CD4-positive, alpha-beta T cell treated with Interferon gamma for 1 hour (primary cell): Measurements from ENCODE around the gene ORAI1.
"Not testable (repeated sequence)": the region's sequence is repeated elsewhere in the genome, so short reads cannot be mapped to it uniquely, and the experiment has no call there.

ENCODE experiments used
- DNase-seq: peaks from one replicate; pipeline ENCODE4 v3.0.0-alpha.2; 2020

ORAI1 gene

DNA sequence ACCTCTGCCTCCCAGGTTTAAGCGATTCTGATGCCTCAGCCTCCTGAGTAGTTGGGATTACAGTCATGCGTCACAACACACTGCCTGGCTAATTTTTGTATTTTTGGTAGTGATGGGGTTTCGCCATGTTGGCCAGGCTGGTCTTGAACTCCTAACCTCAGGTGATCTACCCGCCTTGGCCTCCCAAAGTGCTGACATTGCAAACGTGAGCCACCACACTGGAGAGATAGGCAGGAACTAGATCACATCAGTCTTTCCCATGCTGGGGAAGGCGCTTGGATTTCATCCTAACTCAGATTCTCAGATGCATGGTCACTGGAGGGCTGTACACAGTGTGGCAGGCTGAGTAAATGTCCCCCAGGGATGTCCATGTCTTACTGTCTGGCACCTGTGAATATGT, 18.0 kb upstream of the ORAI1 start:
- no peak for DNase-seq

- no peak for DNase-seq
Measured at GRCh38 chr12:121610239-121611149, 15.8 kb upstream of the ORAI1 start.

DNA sequence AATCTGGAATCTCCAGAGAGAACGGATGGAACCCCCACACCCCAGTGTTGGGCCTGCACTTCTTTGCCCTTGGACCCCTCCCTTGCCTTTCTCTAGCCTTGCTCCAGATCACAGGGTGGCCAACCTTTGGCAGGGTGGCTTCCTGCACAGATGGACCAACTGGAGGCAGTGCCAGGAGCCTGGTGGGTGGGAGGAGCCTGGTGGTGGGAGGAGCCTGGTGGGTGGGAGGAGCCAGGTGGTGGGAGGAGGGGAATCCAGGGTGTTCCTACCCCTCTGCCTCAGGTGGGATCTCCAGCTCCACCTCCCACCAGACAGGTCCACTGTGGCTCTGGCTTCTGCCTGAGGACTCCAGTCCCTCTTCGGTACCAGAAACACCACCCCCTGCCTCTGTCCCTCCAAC, 15.0 kb upstream of the ORAI1 start:
- peak; percentile 14 for DNase-seq

DNA sequence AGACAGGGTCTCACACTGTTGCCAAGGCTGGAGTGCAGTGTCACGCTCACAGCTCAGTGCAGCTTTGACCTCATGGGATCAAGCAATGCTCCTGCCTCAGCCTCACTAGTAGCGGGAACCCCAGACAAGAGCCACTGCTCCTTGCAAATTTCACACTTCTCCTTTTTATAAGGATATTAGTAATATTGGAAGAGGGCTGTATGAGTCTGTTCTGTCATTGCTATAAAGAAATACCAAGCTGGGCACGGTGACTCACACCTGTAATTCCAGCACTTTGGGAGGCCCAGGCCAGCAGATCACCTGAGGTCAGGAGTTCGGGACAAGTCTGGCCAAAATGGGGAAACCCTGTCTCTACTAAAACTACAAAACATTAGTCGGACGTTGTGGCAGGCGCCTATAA, 12.9 kb upstream of the ORAI1 start:
- DNase-seq = no peak

- peak; percentile 11 for DNase-seq
Measured at GRCh38 chr12:121614872-121615467, 11.4 kb upstream of the ORAI1 start.

- DNase-seq = no peak
Measured at GRCh38 chr12:121618659-121619233, 7.6 kb upstream of the ORAI1 start.

DNA sequence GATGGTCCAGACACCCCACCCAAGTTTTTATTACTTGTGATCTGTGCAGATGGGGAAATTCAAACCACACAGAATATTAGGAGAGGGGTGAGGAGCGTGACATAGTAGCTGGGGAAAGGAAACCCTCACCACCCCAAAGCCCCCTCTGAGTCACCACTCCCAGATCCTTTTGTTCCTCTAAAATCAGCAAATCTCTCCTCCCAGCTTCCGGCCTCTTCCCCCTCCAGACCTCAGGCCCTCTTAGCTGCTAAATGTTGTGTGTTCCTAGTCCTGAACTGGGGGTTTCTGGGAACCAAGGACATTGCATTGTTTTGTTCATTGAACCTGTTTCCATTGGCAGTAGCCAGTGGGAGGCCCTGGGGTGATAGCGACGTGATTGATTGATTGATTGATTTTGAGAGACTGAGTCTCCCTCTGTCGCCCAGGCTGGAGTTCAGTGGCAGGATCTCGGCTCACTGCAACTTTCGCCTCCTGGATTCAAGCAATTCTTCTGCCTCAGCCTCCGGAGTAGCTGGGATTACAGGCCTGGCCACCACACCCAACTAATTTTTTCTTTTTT, 5.9 kb upstream of the ORAI1 start:
- DNase-seq = peak; percentile 5

GRCh38 chr12:121626853-121627640, 717 bp downstream of the ORAI1 start:
- DNase-seq = peak; percentile 82

DNA sequence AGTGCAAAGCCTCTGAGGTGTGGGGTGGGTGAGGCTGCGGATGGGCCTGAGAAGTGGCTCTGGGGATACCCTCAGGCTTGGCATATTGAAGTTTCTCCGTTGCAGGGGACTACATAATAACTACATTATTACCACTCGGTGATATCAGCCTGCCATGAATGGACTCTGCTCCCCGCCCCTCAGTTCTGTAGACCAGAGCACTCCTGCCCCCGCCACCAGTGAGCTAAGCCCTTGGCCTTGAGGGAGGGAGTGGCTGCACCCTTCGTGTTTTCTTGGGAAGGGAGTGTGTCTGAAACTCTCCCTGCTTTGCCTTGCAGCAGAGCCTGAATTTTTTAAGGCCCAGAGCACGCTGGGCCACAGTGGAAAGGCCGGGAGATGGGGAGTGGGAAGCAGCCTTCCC, 1.7 kb downstream of the ORAI1 start:
- DNase-seq = no peak

DNA sequence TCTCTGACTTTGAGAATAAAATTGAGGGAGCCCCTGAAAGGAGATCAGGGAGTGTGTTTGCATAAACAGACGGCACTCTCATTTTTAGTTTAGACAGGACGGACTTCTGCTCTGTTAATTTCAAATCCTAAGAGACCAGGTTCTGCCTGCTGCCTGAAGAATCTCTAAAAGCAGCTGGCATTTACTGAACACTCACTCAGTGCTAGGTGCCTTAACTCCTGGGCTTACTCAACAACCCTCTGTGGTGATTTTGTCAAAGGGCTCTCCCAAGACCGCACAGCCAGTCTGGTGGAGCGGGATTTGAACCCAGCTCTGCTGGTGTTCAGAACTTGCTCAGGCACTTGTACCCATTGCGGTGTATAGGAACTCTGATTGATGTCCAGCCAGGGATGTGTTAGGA, 2.2 kb downstream of the ORAI1 start:
- DNase-seq = no peak

DNA sequence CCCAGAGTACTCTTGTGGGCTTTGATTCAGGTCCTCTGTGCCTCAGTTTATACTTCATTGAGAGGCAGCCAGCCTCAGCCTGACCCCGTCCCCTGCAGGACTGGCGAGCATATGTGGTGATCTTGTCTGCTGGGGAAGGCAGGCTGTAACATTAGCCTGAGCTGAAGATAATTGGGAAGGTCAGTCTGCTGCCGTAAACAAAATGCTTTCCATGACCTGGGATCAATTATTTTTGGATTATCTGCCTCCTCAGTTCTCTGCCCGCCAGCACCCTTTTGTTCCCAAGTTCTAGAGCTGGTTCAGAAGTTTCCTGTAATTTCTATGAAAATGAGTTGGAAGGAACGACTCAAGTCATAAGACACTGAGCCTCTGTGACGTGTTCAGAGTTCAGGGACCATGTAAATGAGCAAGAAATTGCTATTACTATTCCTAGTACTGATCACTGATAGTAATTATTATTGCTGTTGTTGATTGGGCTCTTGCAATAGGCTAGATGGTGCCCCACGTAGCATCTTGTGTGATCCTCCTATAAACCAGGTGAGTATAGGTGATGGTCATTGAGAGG, 4.5 kb downstream of the ORAI1 start:
- DNase-seq = no peak

DNA sequence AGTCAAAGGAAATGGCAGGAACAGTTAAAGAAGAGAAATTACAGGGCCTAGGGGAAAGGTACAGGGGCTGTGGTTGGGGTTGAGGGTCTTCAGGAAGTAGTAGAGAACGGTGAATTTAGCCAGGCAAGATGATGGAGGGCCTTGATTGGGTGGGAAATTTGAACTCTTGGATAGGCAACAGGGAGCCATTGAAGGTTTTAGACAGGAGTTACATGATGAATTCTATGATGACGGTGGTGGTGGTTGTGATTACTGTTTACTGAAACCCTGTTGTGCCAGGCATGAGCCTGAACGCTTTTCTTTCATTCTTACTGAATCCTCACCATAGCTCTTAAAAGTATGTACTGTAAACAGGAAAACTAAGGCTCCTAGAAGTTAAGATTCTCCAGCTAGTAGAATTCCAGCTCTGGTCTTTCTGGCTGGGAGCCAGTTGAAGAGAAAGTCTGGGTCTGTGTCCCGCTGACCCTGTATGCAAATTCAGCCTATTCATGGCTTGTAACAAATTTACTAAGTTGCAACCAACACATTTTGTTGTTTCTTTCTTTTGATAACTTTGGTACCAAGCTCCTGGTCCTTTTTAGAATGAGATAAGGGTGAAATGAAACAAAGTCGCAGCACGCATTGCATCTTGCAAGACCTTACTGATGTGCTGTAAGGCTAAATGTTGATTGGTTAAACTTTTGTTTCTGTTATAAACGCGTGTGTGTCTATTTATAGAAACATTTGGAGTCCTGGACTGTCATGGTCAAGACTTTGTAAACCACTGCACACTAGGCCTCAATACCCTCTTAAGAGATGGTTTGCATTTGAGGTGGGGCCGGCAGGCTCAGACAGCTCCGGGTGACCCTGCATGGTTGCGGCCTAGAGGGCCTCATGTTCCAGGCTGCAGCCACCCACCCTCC, 6.0 kb downstream of the ORAI1 start:
- DNase-seq = no peak

- not testable (repeated sequence) for DNase-seq
Measured at GRCh38 chr12:121633833-121634196, 7.5 kb downstream of the ORAI1 start.

GRCh38 chr12:121634836-121635235, 8.5 kb downstream of the ORAI1 start:
- no peak for DNase-seq

- peak; percentile 67 for DNase-seq
Measured at GRCh38 chr12:121637231-121637914, 11.0 kb downstream of the ORAI1 start.

DNA sequence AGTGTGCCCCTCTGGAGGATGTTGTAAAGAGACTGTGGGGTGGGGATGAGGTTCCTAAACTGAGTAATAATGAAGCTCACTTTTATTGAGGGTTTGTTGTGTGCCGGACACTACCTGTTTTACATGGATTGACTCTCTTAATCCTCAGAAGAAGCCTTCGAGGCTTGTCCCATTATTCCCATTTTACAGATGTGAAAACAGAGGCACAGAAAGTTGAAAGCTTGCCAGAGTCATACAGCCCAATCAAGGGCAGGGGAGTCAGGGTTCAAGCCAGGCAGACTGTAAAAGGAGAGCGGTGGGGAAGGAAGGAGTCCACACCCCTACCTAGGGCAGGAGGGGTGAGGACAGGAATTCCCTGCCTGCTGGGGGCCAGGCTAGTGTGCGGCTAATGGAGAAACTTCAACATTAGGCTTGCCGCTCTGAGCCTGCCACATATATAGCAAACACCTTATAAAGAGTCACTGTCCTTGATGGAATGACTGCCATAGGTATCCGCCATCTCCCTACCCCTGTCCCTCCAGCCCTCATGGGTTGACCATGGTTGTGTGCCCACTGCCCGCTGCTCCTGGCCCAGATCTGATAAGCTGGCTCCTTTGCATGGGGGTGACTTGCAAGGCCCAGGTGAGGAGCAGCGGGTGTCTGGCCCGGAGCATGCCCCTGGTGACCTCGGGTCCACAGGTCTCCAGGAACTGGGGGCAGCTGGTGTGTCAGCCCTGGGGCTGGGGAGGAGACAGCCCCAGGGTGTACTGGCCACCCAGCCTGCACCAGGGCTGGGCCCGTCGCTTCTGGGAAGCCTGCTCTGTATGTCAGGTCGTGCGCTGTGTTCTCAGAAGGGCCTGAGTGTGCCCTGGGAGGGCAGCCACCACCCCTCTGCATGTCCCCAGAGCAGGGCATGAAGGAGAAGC, 12.2 kb downstream of the ORAI1 start:
- no peak for DNase-seq

DNA sequence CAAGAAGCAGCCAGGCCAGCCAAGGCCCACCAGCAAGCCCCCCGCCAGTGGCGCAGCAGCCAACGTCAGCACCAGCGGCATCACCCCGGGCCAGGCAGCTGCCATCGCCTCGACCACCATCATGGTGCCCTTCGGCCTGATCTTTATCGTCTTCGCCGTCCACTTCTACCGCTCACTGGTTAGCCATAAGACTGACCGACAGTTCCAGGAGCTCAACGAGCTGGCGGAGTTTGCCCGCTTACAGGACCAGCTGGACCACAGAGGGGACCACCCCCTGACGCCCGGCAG, 15.0 kb downstream of the ORAI1 start:
- no peak for DNase-seq

GRCh38 chr12:121648458-121649028, 22.2 kb downstream of the ORAI1 start:
- DNase-seq = no peak

DNA sequence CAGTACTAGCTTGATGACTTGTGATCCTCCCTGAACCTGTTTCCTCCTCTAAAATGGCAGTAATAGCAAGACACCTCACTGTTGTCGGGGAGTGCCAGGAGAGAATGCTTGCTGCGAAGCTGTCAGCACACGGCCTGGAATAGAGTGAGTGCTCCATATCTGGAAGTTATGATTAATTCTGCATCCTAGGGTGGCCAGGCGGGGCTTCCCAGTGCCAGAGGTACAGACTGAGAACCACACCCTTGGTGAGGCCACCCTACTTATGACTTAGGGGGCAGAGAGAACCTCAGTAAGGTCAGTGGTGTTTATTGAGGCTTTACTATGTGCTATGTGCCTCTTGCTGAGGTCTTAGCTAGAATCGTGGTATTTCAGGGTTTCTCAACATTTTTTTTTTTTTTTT, 23.0 kb downstream of the ORAI1 start:
- DNase-seq = no peak
